Measurements from ENCODE around the gene BBS7. TPM values are rescaled to one million over a fixed set of nuclear protein-coding genes. Genes with fewer than 3 reads are reported as not detected.

BBS7 gene
- total and polyA plus RNA-seq, 9 of the 15 experiments (the other 6 are each of a cell fraction or from before 2014, with no cell fraction given) = 13.4 to 25.8 (median 16.4) TPM

GRCh38 chr4:121794505-121795188 lies 75.6 kb downstream of the BBS7 start (continued):
- TF ChIP-seq, protein P1, sequence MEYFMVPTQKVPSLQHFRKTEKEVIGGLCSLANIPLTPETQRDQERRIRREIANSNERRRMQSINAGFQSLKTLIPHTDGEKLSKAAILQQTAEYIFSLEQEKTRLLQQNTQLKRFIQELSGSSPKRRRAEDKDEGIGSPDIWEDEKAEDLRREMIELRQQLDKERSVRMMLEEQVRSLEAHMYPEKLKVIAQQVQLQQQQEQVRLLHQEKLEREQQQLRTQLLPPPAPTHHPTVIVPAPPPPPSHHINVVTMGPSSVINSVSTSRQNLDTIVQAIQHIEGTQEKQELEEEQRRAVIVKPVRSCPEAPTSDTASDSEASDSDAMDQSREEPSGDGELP (CRISPR knock-in tag; IDR thresholded peaks at IDR 0.05; ENCODE audit: borderline replicate concordance) = no peak
- TF ChIP-seq ZNF699 (CRISPR knock-in tag; IDR thresholded peaks at IDR 0.05; ENCODE audit: insufficient replicate concordance) (no peak), DDX20 (tag; IDR thresholded peaks at IDR 0.05; ENCODE audit: low read depth) (no peak), ZBTB17 (CRISPR knock-in tag; IDR thresholded peaks at IDR 0.05) (no peak), ETV5 (CRISPR knock-in tag; IDR thresholded peaks at IDR 0.05; ENCODE audit: low read depth) (no peak), ZNF124 (CRISPR knock-in tag; IDR thresholded peaks at IDR 0.05) (no peak), SREBF2 (CRISPR knock-in tag; IDR thresholded peaks at IDR 0.05) (no peak), MEIS2 (IDR thresholded peaks at IDR 0.05; ENCODE audit: partially characterized antibody) (peak; percentile 94), ZBTB2 (IDR thresholded peaks at IDR 0.05) (peak; percentile 64; the same call in 1 of the 2 replicates), ZNF354B (CRISPR knock-in tag; IDR thresholded peaks at IDR 0.05) (no peak), IRF1 (CRISPR knock-in tag; IDR thresholded peaks at IDR 0.05; ENCODE audit: borderline replicate concordance) (no peak), KDM4B (IDR thresholded peaks at IDR 0.05; ENCODE audit: borderline replicate concordance in 2 of 2, low read depth in 1 of 2) (no peak), PATZ1 (CRISPR knock-in tag; IDR thresholded peaks at IDR 0.05; ENCODE audit: borderline replicate concordance) (no peak), NBN (IDR thresholded peaks at IDR 0.05; ENCODE audit: low read depth) (peak; percentile 80), BCLAF1 (IDR thresholded peaks at IDR 0.05; ENCODE audit: borderline replicate concordance in 1 of 2, control insufficient read depth in 1 of 2, low read depth in 2 of 2, low read length in 1 of 2) (0 out of 4 replicates have a peak, but pooled peaks of 1 of the 2 experiments have one; percentile 48)
- TF ChIP-seq, protein P2, sequence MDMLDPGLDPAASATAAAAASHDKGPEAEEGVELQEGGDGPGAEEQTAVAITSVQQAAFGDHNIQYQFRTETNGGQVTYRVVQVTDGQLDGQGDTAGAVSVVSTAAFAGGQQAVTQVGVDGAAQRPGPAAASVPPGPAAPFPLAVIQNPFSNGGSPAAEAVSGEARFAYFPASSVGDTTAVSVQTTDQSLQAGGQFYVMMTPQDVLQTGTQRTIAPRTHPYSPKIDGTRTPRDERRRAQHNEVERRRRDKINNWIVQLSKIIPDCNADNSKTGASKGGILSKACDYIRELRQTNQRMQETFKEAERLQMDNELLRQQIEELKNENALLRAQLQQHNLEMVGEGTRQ (CRISPR knock-in tag; IDR thresholded peaks at IDR 0.05) = no peak
